Measurements from ENCODE around the gene JUP.

The JUP gene

DNA sequence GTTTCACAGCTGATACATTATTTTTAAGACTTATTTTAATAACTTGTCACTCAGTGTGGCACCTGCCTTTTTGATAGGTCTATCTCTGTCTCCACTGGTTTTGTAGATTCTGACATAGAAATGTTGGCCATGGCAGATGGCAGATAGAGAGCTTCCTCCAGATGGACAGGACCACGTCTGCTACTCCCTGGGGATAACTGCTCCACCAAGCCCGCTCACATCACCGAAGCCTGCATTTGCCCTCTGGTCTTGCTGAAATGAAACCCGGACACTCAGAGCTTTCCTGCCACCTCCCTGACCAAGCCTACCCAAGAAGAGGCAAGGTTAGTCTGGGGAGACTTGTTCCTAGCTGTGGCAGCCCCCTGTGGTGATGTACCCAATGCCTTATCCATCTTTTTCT is 35.6 kb downstream of the JUP start:
- DNase-seq, result no peak

DNA sequence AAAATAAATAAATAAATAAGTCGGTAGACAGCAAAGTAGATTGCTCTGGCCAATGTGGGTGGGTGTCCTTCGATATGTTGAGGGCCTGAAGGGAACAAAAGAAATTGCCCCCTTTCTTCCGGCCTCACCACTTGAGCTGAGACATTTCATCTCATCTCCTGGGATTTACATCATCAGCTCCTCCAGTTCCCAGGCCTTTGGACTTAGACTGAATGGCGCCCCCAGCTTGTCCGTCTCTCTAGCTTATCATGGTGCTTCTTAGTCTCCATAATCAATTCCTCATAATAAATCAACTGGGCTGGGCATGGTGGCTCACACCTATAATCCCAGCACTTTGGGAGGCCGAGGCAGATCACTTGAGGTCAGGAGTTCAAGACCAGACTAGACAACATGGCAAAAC is 38.2 kb downstream of the JUP start:
- DNase-seq, result no peak

DNA sequence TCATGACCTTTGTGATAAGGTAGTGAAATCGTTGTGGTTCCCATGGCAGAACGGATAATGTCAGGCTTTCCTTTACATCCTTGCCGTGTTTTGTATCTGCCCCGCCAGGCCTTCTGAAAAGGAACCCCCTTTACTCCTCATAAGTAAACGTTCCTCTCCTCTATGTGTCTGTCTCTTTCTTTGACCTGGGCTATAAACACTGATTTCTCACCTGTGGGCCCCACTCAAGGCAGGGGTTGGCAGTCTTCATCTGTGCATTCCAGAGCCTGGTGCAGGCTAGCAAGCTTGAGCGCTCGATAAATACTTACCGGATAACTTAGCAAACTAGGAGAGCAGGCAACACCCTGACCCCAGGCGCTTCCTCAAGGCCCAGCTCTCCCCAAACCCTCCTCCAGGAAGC is 44.8 kb downstream of the JUP start:
- no peak for DNase-seq

DNA sequence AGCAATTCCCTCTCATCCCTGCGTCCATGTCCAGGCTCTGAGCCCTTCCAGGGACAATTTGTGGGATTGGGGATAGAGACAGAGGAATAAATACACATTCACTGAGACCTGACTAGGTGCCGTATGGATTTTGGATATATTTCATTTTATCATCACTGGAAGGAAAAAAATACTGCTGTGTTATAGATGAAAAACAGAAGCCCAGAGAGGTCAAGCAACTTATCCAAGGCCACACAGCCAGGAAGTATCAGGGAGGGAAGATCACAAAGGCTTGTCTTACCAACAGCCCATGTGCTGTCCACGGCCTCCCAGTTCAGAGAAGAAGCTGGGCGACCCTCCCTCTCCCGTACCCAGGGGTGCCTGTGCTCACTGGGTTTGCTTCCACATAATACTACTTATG is 46.0 kb downstream of the JUP start:
- no peak for DNase-seq

DNA sequence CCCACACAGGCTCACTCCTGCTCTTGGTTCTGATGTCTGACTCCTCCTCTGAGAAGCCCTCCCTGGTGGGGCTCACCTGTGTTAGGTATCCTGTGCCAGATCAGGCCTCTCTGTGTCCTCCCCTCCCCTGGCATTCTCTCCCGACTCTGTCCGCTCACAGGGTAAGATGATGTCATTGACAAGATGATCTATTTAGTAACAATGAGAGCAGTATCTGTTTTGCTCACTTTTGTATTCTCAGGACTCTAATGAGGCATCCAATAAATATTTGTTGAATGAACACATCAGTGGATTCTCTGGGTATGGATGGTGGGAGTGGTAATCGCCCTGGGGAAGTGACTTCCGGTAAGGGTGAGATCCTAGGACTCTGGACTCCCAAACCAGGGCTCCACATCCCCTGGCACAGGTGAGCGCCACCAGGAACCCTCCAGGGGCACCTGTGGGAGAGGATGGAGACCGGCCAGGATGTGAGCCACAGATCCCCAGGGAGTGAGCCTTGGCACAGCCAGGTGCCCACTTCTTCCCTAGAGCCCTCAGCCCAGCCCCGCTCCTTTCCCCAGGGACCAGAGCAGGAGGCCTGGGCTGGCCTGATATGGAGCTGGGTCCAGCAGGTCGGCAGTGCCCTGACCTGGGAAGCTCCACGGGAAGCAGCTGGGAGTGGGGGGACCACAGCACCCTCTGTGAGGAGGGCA is 46.7 kb downstream of the JUP start:
- peak; percentile 80 for DNase-seq

DNA sequence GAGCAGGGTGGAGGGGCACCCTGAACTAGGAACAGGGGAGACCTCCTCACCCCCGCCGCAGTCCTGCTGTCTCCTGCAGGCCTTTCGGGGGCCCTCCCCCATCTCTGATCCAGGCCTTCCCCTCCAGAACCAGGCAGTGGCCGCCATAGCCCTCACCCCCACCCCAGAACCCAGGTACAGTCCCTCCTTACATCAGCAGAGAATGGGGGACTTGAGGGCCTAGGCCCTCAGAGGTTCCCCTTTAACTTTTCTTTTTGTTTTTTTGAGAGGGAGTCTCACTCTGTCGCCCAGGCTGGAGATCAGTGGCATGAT is 47.8 kb downstream of the JUP start:
- no peak for DNase-seq

DNA sequence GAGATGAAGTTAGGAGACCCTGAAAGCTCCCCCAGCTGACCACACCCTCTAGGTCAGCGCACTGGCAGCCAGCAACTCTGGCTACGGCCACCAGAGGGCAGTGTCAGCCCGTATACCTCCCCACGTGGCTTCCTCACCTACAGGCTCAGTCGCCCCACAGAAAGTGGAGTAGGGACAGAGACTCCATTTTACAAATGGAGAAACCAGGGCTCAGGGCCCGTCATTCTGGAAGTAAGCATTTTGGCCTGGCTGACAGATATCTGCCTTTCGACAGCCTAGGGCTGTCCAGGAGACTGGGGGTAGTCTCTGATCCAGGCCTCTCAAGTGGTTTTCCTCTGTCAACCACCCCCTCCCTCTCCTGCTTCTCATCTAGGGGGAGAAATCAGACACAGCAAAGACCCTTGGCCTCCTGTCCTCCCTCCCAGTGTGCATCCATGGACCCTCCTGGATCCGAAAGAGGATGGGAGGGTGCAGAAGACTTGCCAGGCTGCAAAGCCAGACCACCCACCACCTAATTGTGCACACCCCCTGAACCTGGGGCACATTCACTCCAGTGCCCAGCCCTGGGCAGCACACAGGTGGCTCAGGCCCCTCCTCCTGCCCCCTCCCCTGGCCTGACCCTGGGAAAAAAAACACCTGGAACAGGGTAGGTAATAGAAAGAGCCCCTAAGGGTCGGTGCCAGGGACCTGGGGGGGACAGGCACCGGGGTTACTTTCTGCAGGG is 48.3 kb downstream of the JUP start:
- peak; percentile 82 for DNase-seq

DNA sequence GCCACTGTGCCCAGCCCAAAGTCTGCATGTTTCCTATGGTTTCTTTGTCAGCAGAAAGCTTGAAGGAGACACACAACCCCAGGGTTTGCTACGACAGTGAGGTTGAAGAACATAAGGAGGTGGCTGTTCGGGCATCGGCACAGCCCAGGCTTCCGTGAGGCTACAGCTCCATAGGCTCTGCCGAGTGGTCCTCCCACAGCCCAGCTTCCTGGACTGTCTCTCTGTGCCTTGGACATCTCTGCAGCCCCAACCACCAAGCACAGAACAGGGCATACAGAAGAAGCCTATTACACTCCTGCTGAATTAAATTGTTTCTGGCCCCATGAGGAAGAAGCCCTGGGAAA is 48.9 kb downstream of the JUP start:
- DNase-seq, result no peak

DNA sequence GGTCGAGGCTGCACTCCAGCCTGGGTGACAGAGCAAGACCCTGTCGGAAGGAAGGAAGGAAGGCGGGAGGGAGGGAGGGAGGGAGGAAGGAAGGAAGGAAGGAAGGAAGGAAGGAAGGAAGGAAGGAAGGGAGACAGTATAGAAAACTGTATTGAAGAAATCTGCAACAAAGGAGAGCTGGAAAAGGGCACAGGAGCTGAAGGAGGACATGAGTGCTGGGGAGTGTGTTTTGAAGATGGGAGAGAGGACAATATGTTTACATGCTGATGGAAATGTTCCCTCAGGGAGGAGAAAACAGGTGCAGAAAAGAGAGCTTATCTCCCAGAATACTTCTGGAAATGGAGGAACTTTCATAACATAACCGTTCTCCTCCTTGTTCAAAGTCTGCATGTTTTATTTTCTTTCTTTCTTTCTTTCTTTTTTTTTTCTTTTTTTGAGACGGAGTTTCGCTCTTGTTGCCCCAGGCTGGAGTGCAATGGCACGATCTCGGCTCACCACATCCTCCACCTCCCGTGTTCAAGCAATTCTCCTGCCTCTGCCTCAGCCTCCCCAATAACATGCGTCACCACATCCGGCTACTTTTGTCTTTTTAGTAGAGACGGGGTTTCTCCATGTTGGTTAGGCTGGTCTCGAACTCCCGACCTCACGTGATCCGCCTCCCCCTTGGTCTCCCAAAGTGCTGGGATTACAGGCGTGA is 49.4 kb downstream of the JUP start:
- no peak for DNase-seq

DNA sequence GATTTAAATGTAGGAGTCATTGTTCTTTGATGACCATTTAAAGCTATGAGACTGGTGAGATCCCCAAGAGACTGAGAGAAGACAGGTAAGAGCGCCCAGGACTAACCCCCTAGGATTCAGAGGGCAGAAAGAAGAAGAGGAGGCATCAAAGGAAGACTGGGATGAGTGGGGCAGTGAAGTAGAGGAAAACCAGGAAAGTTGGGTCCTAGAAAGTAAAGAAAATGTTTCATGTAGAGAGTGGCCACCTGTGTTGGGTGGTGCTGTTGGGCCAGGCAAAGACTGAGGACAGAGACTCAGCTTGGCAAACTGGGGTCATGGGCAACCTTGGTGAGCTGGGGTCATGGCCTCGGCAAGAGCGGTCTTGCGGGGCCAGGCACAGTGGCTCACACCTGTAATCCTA is 50.8 kb downstream of the JUP start:
- DNase-seq, result no peak

DNA sequence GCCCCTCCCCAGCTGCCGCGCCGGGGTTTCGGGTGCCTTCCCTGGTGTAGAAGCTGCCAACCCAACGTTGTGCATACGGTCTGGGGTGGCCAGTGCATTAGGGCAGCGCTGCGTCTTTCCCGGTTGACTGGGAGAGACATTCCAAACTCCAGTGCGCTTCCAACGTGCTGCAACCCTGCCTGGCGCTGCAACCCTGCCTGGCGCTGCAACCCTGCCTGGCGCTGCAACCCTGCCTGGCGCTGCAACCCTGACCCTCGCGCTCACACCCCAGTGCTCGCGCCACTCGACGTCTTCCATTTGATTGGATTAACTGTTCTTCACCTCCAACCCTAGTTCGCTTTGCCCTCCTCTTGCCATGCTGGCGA is 51.6 kb downstream of the JUP start:
- no peak for DNase-seq

DNA sequence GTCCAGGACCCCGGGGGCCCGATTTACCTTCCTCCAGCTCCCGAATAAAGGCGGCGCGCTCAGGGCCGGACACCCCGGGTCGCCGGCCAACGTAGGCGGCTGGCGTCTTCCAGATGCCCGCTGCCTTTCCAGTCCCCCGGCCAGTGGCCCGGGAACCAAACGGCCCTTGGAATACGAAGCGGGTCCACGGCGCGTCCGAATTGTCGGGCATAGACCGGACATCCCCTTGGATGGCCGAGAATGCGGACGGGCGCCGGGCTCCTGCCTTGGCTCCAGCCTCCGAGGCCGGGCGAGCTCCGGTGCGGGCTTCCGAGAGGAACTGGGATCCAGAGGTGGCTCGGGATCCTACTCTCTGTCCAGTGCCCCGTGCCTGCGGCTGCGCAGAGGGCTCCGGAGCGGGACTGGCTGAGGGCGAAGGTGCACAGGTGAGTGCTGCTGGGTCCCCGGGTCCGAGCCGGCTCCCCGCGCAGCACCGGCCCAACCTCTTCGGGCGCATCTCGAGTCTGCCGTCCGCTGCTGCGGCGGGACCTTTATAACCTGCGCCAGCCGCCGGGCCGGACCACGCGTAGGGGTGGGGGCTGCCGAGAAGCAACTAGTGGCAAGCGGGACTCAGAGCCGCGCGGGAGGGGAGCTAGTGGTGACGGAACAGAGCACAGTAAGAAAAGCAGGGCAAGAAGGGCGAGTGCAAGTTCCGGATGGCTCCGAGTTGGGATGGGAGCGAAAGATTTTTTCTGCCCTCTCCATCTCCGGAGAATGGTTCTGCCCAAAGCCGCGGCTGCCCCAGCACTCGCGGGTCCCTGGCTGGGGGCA is 52.2 kb downstream of the JUP start, which contains the start of gene HAP1:
Gene HAP1 (minus strand): TSS at position 505 of the 810 bp plus-strand sequence. CDS start 9 bp downstream, at position 496.
- no peak for DNase-seq

DNA sequence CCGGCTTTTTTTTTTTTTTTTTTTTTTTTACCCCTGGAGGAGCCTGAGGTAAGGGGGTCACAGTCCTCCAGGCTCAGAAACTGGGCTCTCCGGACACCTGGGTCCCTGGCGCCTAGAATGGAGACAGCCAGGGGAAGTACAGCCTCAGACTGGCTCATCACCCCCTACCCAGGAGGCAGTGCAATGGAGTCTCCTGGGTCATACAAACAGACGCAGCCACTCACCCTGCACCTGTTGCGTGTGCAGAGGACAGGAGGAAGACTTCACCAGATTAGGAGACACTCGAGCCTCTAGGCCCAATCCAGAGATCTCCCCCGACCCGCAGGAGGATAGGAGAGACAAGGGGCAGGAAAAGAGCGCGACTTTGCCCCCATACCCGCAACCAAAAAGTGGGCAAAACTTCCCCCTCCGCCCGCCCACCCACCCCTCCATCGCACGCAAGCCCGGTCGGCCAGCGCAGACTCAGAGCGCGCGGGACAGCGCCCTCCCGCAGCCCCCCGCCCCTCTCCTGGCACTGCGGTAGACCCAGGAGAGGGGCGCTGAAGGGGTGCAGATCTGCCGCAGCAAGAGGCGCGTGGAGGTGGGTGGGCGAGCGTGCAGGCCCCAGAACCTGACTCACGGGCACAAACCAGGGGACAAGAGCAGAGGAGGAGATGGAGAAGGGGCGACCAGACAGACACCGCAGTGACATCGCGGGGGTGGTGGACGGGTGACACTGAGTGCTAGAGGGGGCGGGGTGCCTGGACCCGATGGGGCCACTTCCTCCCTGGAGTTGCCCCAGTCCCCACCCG is 53.0 kb downstream of the JUP start:
- no peak for DNase-seq

DNA sequence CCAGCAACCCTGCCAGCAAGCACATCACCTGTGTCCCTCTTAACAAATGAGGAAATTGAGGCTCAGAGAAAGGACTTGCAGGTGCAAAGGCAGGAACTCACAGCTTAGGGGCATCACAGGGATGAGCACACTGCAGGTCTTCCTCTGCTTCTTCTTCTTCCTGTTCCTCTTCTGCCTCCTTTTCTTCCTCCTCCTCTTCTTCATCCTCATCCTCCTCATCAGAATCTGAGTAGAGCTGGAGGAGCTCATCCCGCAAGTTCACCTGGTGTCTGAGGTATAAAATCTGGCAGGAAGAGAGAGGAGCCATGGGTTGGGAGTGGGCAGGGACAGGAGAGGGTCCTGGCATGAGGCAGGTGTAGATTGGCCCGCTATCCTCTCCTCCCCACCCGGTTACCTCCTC is 54.7 kb downstream of the JUP start:
- no peak for DNase-seq

DNA sequence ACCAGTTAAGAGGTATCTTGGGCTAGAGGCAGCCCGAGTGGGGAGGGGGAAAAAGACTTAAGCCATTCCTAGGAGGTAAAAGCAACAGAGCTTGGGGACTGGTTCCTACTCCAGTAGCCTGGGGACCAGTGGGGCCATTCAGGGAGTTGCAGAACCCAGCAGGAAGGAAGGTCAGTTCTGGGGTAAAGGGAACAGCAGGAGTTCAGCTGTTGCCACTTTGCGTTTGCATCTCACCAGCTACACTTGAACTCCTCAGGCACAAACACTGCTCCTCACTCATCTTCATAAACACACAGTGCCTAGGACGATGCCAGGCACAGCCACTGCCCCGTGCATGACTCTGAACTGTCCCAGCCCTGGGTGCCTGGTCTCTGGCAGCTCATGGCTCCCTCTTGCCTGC is 56.0 kb downstream of the JUP start:
- no peak for DNase-seq

DNA sequence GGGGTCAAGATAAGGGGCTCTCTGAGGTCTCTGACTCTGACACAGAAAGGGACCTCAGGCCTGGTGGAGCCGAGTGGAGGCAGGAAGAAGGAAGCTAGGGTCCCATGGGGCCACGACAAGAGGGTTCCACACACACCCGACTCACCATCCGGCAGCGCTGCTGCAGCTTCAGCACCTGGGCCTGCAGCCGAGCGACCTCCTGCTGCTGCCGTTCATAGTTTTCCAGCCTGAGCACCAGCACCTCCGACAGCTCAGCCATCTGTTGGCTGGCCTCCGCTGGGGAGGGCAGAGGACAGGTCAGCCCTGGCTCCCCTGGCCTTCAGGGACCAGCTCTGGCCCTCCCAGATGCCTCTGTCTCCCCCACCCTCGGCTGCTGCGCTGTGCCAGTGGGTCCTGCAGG is 58.5 kb downstream of the JUP start:
- DNase-seq, result no peak

DNA sequence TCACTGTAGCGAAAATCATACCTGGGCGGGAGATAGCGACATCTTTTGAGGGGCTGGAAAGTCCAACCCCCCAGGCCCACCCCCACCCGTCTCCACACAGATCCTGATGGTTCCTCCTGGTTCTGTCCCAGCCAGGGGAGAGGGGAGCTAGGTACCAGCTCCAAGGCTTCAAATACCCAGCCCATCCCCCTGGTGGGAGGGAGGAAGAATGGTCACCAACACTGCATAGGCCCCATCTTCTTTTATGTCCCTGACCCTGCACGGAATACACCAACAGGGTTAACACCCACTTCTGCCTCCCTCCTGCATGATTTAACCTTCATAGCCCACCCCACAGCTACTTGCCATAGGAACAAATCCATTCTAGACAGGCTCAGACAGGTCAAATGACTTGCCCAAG is 61.4 kb downstream of the JUP start:
- DNase-seq, result no peak

DNA sequence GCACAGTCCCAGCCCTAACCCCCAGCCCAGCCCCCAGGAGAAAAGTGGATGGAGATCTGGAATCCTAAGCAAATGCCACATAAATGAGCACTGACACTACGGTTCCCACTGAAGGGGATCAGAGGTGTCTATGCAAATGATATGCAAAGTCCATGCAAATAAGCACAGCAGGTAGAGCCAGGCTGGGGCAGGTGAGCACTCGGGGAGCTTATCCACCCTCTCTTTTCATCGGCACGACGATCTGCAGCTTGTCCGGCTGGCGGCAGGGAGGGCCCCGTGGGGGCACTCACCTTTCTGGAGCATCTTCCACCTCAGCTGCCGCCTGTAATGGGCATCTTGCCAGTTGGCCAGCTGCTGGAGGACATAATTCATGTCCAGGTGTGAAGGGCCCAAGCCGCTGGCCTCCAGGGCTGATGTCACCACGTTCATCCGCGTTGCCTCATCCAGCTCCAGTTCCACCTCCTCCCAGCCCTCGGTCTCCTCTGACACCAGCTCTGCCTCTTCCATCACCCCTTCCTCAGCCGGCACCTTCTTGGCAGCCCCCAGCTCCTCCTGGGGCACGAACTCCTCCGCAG is 61.9 kb downstream of the JUP start:
- DNase-seq, result no peak

DNA sequence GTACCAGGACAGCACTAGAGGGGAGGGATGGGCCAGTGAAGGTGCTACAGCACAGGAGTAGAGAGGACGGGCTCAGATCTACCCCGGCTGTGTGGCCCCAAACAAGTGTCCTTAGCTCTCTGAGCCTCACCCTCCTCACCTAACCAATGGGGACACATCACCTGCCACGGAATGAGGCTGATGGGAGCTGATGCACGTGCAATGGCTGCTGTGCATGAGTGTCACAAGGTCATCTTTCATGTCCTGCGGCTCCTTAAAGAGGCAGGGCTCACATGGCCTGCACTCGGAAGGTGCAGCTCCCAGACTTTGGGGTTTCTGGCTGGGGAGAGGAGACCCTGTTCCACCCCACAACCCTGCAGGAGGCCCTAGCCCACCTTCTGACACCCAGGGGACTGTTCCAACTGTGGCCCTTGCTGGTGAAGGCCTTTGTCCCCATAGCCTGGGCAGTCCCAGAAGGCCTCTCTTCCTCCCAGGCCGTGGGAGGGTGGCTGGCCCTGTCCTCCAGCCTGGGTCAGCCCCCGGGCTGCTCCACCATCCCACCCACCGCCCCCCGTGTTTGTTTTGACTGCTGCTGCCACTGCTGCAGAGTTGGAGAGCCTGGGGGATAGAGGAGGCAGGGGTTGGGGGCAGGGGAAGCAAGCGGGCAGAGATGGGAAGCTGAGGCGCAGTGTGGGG is 62.6 kb downstream of the JUP start:
- no peak for DNase-seq

DNA sequence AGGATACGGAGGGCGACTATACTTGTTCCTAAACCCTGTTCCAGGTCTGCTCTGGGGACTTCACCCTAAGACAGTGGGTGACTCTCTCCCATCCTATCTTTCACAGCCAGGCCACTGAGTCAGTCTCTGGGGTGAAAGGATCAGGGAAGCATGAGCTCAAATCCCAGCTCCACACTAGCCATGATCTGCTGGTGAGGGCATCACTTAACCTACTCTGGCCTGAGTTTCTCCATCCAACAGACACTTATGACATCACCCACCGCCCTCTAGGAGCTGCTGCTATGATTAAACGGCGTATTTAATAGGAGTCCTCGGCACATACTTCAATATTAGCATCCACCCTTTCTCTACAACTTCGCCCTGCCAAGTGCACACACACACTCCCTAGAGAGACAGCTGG is 64.3 kb downstream of the JUP start:
- DNase-seq, result no peak

DNA sequence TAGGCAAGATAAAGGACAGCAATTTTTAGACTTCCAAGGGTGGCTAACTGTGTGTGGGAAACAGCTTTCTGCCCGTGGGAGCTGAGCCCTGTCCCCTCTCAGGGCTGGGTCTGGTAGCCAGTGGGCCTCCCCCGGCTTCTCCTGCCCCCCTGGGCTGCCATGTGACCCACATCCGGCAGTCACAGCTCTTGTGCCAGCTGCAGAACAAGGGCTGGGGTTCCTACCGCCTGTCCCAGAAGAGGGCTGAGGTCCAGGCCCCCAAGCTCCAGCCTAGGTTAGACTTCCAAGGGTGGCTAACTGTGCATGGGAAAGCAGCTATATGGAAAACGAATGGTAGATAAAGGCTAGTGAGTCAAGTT is 68.2 kb downstream of the JUP start:
- no peak for DNase-seq

All from kidney glomerular epithelial cell (primary cell).